Gastrocnemius medialis (tissue), 4 donors: ENCODE results near the gene H19.

Experiments
- CTCF ChIP-seq, 5 experiments: fragments of 450-650 bp in 3 of 5; fragments of 200-600 bp in 2 of 5; sonication (generic) in 2 of 5; IDR thresholded peaks in 4 of 5; conservative IDR thresholded peaks in 1 of 5; 1 replicate in 4 of 5; 2 replicates in 1 of 5; pipeline ENCODE4 v1.5.1; 2016 to 2019; ENCODE audit warnings: antibody characterized with exemption in 5 of 5, mild to moderate bottlenecking in 3 of 5, moderate library complexity in 3 of 5
- POLR2A ChIP-seq, 2 donors: fragments of 450-650 bp; IDR thresholded peaks; one replicate each; pipeline ENCODE4 v1.6.1; 2017; ENCODE audit warnings: antibody characterized with exemption in 2 of 2, mild to moderate bottlenecking in 2 of 2, moderate library complexity in 2 of 2

GRCh38 chr11:1952806-1953482 lies 44.7 kb downstream of the H19 start:
- TF ChIP-seq CTCF (IDR thresholded peaks at IDR 0.05 in 4 of 5, conservative IDR thresholded peaks at IDR 0.05 in 1 of 5) (no peak), POLR2A (IDR thresholded peaks at IDR 0.05) (no peak)
